GM23248 (cell line): ENCODE results near the gene VWF.

Source experiments
- EZH2 ChIP-seq: fragments of 200-600 bp; sonication (generic); IDR thresholded peaks from 2 replicates; pipeline ENCODE4 v1.6.1; 2018; ENCODE audit warnings: antibody characterized with exemption, mild to moderate bottlenecking; ENCODE audit not compliant: insufficient read depth, poor library complexity, severe bottlenecking
- EZH2phosphoT487 ChIP-seq: fragments of 200-600 bp; sonication (generic); IDR thresholded peaks from 2 replicates; pipeline ENCODE4 v1.6.1; 2018; ENCODE audit warnings: antibody characterized with exemption, moderate library complexity, mild to moderate bottlenecking, low read depth; ENCODE audit not compliant: insufficient read depth

DNA sequence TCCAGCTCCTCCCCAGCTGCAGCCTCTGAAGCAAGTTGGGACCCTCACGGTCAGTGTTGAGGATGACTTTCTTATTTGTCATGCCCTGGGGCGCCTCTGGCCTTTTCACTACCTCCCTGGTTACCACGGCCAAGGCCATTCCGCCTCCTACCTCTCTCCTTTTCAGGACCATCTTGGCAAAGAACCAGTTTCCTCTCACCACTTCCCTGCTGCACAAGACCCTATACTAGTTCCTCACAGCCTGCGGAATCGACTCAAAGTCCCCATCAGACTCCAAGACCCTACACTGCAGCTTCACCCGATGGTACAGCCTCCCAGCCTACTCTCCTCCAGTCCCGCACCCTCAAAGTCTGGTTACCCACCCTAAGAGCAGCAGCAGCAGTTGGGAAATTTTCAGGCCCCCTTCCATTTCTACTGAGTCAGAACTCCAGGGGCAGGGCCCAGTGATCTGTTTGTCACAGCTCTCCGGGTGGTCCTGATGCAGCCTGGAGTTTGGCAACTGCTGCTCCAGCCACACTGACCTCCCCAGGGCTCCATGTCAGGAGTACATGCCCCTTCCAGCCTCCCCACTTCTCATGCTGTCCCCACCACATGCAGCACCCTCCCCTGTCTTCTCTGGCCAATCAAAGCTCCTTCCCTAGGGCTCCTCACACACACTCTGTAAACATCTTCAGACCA is 5.4 kb downstream of the VWF start:
- TF ChIP-seq EZH2phosphoT487, result no peak
- no peak for TF ChIP-seq EZH2
